HG02885 (cell line): ENCODE results near the gene WDFY4.

ENCODE experiments used
- ATAC-seq: cut with Tn5 transposase; IDR thresholded peaks from one replicate; pipeline ENCODE4 v1.9.1; 2021; ENCODE audit warnings: mild to moderate bottlenecking; ENCODE audit not compliant: unreplicated experiment, poor library complexity

WDFY4 gene

DNA sequence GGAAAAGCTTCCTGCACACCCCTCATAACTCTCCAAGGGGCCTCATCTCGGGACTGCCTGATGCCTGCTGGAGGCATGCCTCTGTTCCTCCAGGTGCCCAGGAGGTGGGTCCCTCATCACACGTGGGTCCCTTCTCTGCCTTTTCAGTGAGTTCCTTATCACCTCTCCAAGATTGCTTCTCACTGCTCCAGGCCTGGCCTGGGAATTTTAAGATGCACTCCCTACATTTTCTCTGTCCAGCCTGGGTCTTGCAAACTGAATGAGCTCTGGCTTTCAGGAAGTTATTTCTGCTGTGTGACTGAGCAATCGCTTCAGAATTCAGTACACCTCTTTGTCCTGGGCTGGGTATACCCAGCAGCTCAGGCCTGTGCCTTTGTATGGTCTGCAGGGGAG, 211.1 kb downstream of the WDFY4 start:
- ATAC-seq: no peak

- no peak for ATAC-seq
These were observed 212.2 kb downstream of the WDFY4 start for GRCh38 chr10:48896756-48897440.

- no peak for ATAC-seq
These were observed 212.7 kb downstream of the WDFY4 start for GRCh38 chr10:48897441-48897790.

DNA sequence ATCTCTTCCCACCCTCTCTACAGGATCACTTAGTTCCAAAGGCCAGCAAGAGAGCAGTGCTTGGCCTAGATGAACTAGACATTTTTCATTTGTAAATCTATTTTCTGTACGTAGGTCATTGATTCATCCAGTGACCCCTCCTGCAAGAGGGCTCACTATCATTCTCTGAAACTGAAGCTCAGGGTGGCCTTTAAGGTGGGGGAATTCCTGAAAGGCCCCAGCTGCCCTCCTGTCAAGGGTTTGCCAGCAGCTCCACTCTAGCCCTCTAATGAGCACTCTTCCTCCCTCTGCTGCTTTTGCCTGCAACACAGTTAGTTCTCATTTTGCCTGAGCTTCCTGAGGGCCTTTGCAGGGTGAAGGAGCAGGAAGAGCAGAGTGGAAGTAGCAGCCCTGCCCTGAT, 213.8 kb downstream of the WDFY4 start:
- no peak for ATAC-seq

DNA sequence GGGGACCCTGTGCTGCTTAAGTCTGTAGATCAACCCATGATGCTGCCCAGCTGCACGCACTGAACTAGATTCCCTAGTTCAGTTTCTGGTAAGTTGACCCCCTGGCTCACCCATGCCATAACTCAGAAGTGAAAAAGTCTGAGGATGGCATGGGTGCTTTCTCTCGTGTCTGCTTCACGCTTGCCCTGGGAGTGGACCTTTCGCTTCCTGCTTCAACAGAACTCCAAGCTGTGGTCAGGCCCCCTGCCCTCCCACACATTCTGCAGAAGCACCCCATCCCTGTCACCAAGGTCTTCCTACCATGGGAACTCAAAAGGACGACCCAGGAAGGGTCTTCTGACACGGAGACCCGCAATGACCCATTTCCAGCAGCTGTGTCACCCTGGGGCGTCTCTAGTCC, 215.1 kb downstream of the WDFY4 start:
- ATAC-seq: no peak

- ATAC-seq: no peak
These were observed 215.7 kb downstream of the WDFY4 start for GRCh38 chr10:48900371-48900801.

GRCh38 chr10:48901319-48901718, 216.6 kb downstream of the WDFY4 start:
- no peak for ATAC-seq

- no peak for ATAC-seq
These were observed 217.4 kb downstream of the WDFY4 start for GRCh38 chr10:48902096-48902495.

DNA sequence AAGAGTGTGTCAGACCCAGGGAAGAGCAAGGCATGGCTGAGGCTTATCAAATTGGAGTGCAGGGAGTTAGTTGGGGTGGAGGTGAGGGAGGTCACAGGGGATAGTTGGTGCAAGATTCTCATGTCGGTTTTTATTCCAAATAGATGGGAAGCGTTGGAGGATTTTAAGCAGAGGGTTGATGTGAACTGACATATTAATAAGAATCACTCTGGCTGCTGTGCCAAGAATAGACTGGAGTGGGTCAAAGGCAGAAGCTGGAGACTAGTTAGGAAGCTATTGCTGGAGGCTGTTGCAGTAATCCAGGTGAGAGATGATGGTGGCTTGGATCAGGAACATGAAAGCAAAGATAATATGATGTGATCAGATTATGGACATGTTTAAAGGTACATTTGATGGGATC, 218.5 kb downstream of the WDFY4 start:
- ATAC-seq: no peak

- ATAC-seq: no peak
These were observed 220.2 kb downstream of the WDFY4 start for GRCh38 chr10:48904861-48905260.

GRCh38 chr10:48905311-48905710, 220.6 kb downstream of the WDFY4 start:
- ATAC-seq: no peak

DNA sequence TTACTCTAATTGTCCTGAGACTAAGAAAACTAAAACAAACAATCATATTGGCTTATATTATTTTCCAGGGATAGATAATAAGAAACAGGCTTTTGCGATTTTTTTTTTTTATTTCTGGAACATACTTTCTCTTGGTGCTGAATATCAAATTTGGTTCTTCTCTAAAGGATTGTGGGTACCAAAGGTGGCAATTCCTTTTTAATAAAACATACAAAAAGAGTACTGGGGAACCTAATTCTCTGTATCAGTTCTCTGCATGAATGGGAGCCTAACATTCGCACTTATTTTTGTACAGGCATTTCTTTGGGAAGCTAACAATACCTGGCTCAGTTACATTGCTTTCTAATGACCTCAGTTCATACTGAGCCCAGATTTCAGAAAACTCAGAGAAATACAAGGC, 222.2 kb downstream of the WDFY4 start:
- no peak for ATAC-seq

- ATAC-seq: no peak
These were observed 223.1 kb downstream of the WDFY4 start for GRCh38 chr10:48907730-48908129.

- ATAC-seq: no peak
These were observed 225.9 kb downstream of the WDFY4 start for GRCh38 chr10:48910548-48910947.

- no peak for ATAC-seq
These were observed 229.0 kb downstream of the WDFY4 start for GRCh38 chr10:48913674-48914073.

- no peak for ATAC-seq
These were observed 239.1 kb downstream of the WDFY4 start for GRCh38 chr10:48923748-48924147.

GRCh38 chr10:48924988-48925387, 240.3 kb downstream of the WDFY4 start:
- ATAC-seq: no peak

DNA sequence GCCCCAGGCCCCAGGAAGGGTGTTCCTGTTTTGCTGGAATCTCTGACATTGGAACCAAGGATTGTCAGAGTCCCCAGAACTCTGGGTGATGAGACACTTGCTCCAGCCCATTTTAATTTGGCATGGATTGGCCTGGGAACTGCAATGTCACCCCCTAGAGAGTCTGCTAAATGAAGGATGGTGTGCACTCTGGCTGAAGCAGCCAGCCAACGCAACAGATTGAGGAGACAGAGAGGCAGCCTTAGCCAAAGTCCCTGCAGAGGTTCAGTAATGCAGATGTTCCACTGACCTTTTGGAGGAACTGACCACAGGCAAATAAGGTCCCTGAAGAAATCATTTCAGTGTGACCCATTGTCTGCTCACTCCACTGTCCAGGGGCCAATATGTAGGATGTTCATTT, 241.6 kb downstream of the WDFY4 start:
- no peak for ATAC-seq

DNA sequence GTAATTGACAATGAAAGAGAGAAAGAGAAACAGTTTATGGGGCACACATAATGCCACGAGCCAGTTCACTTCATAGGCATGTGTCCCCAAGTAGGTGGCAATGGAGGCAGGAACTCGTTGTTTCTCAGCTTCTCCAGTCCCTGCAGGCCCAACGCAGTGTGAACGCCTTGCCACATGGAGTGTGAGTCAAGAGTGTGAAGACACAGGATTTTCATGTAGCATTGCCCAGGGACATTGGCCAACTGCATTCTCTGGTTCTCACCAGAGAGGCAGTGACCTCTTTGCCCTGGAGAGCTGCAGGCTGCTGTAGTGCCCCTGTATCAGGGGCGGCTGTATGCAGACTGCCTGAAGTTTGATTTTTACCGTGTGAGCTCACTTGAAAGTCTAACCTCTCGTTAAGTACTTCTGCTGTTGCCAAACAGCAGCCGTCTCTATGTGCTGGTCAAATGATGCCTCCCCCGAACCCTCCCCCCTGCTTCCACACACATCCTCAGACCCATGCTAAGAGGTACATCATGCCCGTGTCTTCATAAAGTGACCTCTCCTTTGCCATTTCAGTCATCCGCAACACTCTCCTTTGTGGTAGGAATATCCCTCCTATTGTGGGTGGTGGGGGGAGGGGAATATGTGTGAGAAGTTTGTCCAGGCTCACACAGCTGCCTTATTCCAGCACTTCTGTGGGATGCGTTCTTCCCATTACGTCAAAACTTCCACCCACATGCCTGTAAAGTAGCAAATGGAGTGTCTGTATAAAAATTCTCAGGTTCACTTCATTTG, 242.3 kb downstream of the WDFY4 start:
- ATAC-seq: no peak

GRCh38 chr10:48929413-48929990, 244.8 kb downstream of the WDFY4 start:
- no peak for ATAC-seq

DNA sequence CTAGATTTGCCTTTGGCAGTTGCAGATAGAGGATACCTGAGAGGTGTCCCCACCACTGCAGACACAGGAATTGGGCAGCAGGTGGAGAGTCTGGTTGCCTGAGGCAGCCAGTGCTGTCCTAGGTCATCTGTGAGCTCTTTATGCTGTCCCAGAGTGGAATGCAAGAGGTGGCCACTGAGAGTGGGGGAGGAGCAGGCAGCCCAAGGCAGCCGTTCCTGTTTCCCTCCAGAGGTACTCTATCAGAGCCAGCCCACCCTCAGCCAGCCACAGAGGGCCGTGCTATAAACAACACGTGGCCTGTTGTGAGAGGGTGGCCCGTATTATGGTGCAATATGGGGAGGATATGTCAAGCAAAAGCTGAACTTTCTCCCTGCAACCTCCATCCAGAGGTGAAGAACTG, 246.5 kb downstream of the WDFY4 start:
- ATAC-seq: no peak
